Measurements from ENCODE around the gene PGLYRP4.

- TF ChIP-seq, protein P1, sequence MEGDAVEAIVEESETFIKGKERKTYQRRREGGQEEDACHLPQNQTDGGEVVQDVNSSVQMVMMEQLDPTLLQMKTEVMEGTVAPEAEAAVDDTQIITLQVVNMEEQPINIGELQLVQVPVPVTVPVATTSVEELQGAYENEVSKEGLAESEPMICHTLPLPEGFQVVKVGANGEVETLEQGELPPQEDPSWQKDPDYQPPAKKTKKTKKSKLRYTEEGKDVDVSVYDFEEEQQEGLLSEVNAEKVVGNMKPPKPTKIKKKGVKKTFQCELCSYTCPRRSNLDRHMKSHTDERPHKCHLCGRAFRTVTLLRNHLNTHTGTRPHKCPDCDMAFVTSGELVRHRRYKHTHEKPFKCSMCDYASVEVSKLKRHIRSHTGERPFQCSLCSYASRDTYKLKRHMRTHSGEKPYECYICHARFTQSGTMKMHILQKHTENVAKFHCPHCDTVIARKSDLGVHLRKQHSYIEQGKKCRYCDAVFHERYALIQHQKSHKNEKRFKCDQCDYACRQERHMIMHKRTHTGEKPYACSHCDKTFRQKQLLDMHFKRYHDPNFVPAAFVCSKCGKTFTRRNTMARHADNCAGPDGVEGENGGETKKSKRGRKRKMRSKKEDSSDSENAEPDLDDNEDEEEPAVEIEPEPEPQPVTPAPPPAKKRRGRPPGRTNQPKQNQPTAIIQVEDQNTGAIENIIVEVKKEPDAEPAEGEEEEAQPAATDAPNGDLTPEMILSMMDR (IDR thresholded peaks at IDR 0.05; ENCODE audit: borderline replicate concordance, extremely low read depth, low read length, poor library complexity, severe bottlenecking), result no peak
- TF ChIP-seq EZH2 (IDR thresholded peaks at IDR 0.05; ENCODE audit: borderline replicate concordance, low read depth, low read length, severe bottlenecking), result no peak
Measured at GRCh38 chr1:153357076-153357852, 8.6 kb upstream of the PGLYRP4 start.
